Upper lobe of left lung (tissue), 4 donors: ENCODE measurements around the gene CCDC138.

Experiments
- CTCF ChIP-seq, 6 experiments: fragments of 450-650 bp in 4 of 6; fragments of 200-600 bp in 2 of 6; sonication (generic) in 2 of 6; IDR thresholded peaks; one replicate each; pipeline ENCODE4 v1.5.1; 2016 to 2019; ENCODE audit warnings: antibody characterized with exemption in 6 of 6
- EP300 ChIP-seq, 4 donors: sonication (generic); formaldehyde crosslinking; IDR thresholded peaks; one replicate each; pipeline ENCODE4 v1.5.1; 2017; ENCODE audit warnings: antibody characterized with exemption in 4 of 4, control low read depth in 2 of 4

- TF ChIP-seq EP300 (IDR thresholded peaks at IDR 0.05) (no peak), CTCF (IDR thresholded peaks at IDR 0.05) (no peak)
Measured at GRCh38 chr2:108835040-108835439, 48.5 kb downstream of the CCDC138 start.
